ENCODE measurements around the gene NAV1. TPM values are rescaled to one million over a fixed set of nuclear protein-coding genes. Genes with fewer than 3 reads are reported as not detected.
A peak's percentile ranks its signal among the peaks of the same experiment; 100 is the strongest.

The NAV1 gene
- total RNA-seq = 136 and 138 TPM in 2 replicates
- 16.3 and 19.9 TPM in 2 replicates for polyA plus RNA-seq
- 27.2 and 31.1 TPM in 2 replicates for polyA plus RNA-seq (2011; cell fraction: cytosol; rRNA removed)
- polyA plus RNA-seq (2011; cell fraction: nucleus; rRNA removed) = 58.6 and 65.0 TPM in 2 replicates
- polyA plus RNA-seq (2012) = 73.9 and 86.9 TPM in 2 replicates
- 45.0 and 46.8 TPM in 2 replicates for polyA minus RNA-seq
- 0.31 TPM for polyA minus RNA-seq (2011; cell fraction: cytosol; rRNA and poly(A)+ RNA removed)
- polyA minus RNA-seq (2011; cell fraction: nucleus; rRNA and poly(A)+ RNA removed) = 83.9 and 99.0 TPM in 2 replicates
- percentile 90 among the genes with signal in this experiment for Bru-seq, nascent RNA
- BruChase-seq, experiment 1, labeled RNA remaining after a 6-hour chase = percentile 90 among the genes with signal in this experiment
- percentile 89 among the genes with signal in this experiment for BruChase-seq, experiment 2, labeled RNA remaining after a 2-hour chase
- long read RNA-seq, partial matches to known transcripts = 28 of 55 reads
- long read RNA-seq, other reads (novel, unspliced or antisense) = 27 of 55 reads

- Histone ChIP-seq H2AFZ (ENCODE audit: low read depth, low read length) (peak within 1 kb of the TSS; percentile 32), H3K9ac (replicated peaks; ENCODE audit: extremely low read depth, insufficient read depth, low read length) (peak within 1 kb of the TSS; percentile 88), H3K36me3 (ENCODE audit: control insufficient read depth in 2 of 2, extremely low read depth in 1 of 2, insufficient read depth in 2 of 2, low read length in 2 of 2) (no peaks in the 10 kb centered on the region), H3K9me3 (replicated peaks; ENCODE audit: control insufficient read depth, insufficient read depth, low read length) (no peaks in the 10 kb centered on the region), H4K20me1 (replicated peaks; ENCODE audit: control insufficient read depth, extremely low read depth, insufficient read depth, low read length) (no peaks in the 10 kb centered on the region), H3K9me1 (replicated peaks; ENCODE audit: control insufficient read depth, extremely low read depth, insufficient read depth, low read length) (no peaks in the 10 kb centered on the region), H3K27me3 (ENCODE audit: control insufficient read depth in 2 of 2, insufficient read depth in 2 of 2, low read length in 2 of 2) (no peaks in the 10 kb centered on the region), H3K79me2 (ENCODE audit: control insufficient read depth, insufficient read depth, low read length) (peaks cover 46% of the 10 kb centered on the region), H3K4me2 (ENCODE audit: insufficient read depth, low read length) (peak within 1 kb of the TSS; percentile 90), H3K27ac (ENCODE audit: insufficient read depth, low read depth, low read length) (peak within 1 kb of the TSS; percentile 93), H3K4me3 (replicated peaks in 1 of 3; ENCODE audit: insufficient read depth in 1 of 3, low read depth in 1 of 3, low read length in 3 of 3) (peak within 1 kb of the TSS; percentile 70 to 90 (median 85)), H3K4me1 (ENCODE audit: control insufficient read depth, extremely low read depth, insufficient read depth, low read length) (peaks cover 74% of the 10 kb centered on the region)
- FAIRE-seq (peak; percentile 96), DNase-seq (ENCODE audit: low read depth, low spot score) (peak; percentile 84)
- BruUV-seq (replicated peaks) = no TSS peak
- CTCF ChIA-PET = interaction anchor here (1.0 to 2.2 kb wide), 9 partner anchors 17 to 256 kb away, joined by 4 to 11 read pairs (median 7); no protein-coding TSS in a partner anchor
- intact Hi-C loops (cut with micrococcal nuclease) (loop anchor here (1.0 to 10.0 kb wide), 6 partner anchors 9 to 416 kb away; partner anchors contain the start of gene TIMM17A), dilution Hi-C loops (cut with MboI; ENCODE audit: extremely low pct_ligation_motif_present, low sequenced_read_pairs) (no loop called here)
- TF ChIP-seq POLR2A (IDR thresholded peaks at IDR 0.05; ENCODE audit: low read depth, low read length) = peak; percentile 85
- TF ChIP-seq JUN (IDR thresholded peaks at IDR 0.05; ENCODE audit: borderline replicate concordance, insufficient read depth, insufficient read length, low read depth) = no peak
- POLR2A ChIA-PET = interaction anchor here (0.6 to 1.0 kb wide), 2 partner anchors 33 to 35 kb away, joined by 3 read pairs; no protein-coding TSS in a partner anchor
Measured at GRCh38 chr1:201538612-201539551, at the start of gene NAV1. Gene NAV1 (plus strand): TSS chr1:201539127. CDS start chr1:201622885, 83,758 bp downstream.
